Endothelial cell of hepatic sinusoid (primary cell): Measurements from ENCODE around the gene ATP8B1.
"Not testable (repeated sequence)": the region's sequence is repeated elsewhere in the genome, so short reads cannot be mapped to it uniquely, and the experiment has no call there.

Experiments used
- in situ Hi-C: cut with HindIII; loops from 2 replicates; pipeline ENCODE4 v1.10.0; 2017; ENCODE audit warnings: low sequenced_read_pairs

Gene ATP8B1

DNA sequence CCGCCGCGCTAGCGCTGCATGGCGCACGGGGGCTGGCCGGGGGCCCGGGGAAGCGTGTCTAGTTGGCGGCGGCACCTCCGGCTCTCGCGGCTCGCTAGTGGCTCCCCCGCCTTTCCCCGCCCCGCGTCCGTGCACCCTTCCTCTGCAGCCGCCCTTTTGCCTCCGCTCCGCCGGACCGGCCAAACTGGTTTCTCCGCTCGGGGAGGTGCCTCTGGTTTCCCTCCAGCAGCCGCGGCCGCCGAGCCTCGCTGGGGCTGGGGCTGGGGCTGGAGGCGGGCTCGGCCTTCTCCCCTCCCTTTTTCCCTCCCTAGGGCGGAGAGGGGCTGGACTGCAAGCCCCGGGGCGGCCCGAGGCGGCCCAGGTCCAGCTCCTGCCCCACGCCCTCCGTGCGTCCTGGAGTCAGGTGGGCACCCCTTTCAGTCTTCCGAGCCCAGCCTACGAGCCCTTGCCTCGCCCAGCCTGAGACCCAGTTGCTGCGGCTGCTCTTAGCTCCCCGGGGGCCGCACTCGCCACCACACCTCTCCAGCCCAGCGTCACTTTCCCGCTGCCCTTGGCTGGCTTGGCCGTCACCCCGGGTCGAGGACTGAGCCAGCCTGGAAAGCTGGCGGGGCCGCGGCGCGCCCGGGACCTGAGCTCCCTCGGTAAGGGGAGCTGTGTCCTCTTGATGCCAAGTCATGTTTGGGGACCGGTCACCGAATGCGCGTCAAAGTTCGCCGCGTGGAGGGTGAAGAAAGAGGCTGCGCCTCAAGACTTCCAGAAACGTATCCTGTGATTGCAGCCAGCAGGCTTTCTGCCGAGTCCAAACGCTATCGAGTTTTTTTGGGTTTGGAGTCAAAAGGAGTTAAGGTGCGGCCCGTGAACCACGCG, at the start of gene ATP8B1:
Gene ATP8B1, minus strand, starts transcription at position 213 of the 867 bp plus-strand sequence. CDS start 71,508 bp downstream, outside the sequence.
- in situ Hi-C loops: no loop called here

DNA sequence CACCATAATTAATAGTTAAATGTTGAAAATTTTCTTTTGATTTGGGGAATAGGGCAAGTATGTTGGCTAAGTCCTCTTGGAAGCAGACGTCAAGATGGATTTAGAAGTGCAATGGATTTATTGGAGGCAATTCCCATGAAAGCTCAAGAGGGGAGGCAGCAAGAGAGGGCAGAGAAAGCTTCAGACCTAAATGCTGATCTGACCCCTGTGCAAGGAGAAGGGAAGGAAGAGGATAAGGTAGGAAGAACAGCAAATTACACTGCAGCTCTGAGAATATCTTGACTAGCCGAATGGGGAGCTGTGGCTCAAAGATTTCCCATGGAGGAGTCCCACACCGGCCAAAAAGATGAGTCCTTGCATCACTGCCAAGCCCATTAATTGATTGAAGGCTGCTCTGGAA, 46.9 kb upstream of the ATP8B1 start:
- in situ Hi-C loops: no loop called here

DNA sequence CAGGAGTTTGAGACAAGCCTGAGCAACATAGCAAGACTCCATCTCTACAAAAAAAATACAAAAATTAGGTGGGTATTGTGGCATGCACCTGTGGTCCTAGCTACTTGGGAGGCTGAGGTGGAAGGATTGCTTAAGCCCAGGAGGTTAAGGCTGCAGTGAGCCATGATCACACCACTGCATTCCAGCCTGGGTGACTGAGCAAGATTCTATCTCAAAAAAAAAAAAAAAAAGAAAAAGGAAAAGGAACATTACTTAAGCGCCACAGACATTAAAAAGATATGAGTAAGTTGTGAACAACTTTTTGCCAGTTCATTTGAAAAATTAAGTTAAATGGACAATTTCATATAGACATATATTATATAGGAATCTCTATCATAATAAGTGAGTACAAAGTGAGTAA, 45.3 kb upstream of the ATP8B1 start:
- in situ Hi-C loops: not testable (repeated sequence)

DNA sequence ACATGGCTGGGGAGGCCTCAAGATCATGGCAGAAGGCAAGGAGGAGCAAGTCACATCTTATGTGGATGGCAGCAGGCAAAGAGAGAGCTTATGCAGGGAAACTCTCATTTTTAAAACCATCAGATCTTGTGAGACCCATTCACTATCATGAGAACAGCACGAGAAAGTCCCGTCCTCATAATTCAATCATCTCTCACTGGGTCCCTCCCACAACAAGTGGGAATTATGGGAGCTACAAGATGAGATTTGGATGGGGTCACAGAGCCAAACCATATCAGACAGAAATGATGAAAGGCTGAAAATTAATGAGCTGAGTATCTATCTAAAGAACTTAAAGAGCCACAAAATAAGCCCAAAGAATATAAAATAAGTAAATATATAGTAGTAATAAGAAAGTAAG, 44.3 kb upstream of the ATP8B1 start:
- in situ Hi-C loops: not testable (repeated sequence)

DNA sequence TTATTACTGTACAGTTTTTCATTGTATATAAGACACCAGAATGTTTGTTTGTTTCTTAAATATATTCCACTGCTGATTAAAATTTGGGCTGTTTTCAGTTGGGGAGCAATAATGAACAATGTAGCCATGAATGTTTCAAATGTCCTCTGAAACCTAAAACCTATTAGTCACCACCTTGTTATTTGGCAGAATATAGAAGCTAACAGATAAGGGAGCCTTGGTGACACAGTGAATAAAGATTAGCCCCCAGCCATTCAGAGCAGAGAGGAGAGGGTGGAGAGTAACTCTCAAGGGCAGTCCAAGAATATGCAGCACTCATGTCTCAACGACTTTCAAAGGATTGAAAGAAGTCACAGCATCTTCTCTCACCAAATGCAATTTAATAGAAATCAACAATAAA, 43.1 kb upstream of the ATP8B1 start:
- in situ Hi-C loops: no loop called here

DNA sequence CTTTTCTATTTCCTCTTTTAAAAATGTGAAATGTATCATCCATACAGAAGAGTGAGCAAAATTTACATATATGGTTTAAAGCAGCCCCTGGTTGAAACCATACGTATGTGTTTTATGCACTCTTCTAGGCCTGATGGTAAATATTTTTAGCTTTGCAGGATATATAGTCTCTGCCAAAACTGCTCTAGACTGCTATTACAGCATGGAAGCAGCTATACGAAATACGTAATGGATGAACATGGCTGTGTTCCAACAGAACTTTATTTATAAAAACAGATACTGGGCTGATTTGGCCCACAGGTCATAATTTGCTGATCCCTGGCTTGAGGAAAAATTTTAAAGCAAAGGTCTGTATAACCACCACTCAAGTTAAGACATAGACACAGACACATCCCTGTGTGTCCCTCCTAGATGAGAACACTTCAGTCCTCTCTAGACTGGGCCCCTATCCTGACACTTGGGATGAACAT, 42.5 kb upstream of the ATP8B1 start:
- in situ Hi-C loops: no loop called here

DNA sequence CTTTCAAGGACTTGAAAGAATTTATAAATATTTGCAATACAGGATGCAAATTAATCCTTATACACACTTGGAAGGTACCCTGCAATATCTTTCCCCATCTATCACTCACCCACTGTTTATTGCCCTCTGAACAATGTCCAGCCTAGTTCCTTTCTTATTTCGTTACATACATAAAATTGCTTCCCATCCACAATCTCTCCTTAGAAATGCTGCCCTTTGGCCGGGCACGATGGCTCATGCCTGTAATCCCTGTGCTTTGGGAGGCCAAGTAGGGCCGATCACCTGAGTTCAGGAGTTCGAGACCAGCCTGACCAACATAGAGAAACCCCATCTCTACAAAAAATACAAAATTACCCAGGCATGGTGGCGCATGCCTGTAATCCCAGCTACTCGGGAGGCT, 41.2 kb upstream of the ATP8B1 start:
- in situ Hi-C loops: no loop called here

DNA sequence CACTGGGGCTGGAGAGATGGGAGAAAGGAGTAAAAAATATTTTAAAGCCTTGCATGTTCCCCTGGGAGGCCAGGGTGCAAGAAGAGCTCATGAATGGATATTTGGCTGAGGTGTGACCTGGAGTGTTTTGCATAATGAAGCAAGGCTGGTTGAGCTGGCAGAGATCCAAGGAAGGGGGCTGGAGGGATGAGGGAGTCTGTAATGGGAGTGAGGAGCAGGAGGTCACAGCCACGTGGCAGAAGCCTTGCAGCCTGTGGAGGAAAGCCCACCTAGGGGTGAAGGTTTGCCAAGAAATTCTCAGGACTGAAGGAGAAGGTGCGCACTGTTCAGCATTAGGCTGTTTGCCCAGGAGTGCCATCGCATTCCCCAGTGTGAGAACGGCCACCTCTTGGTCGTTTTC, 40.3 kb upstream of the ATP8B1 start:
- in situ Hi-C loops: no loop called here

DNA sequence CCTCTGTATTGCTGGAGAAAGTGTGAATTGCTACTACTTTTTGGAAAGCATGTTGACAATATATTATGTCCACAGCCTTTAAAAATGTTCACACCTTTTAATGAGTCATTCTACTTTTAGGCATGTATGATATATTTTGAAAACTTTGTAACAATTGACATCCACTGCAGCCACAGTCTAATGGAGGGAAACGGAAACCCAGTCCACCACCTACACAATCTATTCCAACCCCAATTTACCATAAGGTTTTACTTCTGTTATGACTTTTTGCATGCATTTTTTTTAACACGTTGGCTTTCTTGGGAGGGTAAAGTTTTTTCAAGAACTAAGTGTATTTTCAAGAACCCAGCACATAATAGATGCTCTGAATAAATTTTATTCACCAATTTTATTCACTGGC, 38.5 kb upstream of the ATP8B1 start:
- in situ Hi-C loops: no loop called here

DNA sequence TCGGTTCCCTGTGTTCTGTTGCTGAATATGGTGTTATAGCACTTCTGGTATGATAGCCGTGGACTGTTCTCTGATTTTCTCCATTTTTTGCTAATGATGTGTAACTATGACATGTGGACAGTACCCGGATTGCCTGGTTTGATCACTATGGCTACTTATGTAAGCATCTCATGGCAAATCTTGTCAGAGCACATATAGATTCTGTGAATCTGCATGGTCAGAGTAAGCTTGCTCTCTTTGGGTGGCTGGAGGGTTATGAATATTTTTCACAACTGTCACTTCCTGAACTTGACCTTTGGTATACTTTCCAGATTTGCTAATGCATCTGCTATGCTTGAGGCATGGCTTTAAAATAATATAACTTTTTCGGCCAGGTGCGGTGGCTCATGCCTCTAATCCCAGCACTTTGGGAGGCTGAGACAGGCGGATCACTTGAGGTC, 36.8 kb upstream of the ATP8B1 start:
- in situ Hi-C loops: no loop called here

DNA sequence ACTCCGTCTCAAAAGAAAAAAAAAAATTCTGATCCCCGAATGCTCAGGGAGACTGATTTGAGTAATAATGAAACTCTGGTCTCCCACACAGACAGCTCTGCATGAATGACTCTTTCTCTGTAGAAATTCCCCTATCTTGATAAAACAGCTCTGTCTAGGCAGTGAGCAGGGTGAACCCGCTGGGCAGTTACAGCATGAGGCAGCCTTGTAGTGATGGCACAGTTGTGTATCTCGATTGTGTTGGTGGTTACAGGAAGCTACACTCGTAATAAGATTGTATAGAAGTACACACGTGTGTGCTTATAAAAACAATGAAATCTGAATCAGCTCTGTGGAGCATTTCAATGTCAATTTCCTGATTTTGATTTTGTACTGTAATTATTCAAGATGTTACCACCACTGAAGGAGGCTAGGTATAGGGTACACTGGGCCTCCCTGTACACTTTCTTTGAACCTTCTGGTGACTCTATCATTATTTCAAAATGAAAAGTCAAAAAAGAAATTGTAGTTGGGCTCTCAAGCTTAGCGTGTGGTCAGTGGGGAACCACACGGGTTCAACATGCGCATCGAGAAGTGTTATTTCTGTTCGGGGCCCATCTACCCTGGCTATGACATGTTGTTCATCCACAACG, 34.9 kb upstream of the ATP8B1 start:
- in situ Hi-C loops: no loop called here

DNA sequence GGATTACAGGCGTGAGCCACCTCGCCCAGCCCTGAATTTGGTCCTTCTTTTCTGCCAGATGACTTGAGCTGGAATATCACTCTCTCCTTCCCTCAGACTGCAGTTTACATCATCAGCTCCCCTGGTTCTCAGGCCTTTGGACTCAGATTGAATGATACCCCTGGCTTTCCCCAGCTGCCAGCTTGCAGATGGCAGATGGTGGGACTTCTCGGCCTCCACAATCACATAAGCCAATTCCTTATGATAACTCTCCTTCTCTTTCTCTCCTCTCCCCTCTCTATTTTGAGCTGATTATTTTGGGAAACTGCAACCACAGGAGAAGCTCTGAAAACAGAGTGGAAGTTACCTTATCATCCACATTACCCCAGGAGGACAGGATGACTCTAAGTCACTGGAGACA, 33.4 kb upstream of the ATP8B1 start:
- in situ Hi-C loops: no loop called here

DNA sequence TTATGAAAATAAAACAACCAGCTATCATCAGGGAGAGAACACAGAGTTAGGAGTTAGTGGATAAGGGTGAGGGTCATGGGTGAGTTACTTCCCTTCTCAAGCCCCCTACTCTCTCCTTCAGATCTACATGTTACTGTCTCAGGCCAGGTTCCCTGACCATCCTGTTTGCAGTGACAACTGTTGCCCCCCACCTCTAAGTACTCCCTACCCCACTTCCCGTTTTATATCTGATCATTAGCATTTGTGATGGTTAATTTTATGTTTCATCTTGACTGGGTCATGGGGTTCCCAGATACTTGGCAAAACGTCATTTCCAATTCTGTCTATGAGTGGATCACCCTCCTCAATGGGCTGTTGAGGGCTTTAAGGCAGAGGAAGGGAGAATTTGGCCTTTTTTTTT, 32.8 kb upstream of the ATP8B1 start:
- in situ Hi-C loops: no loop called here

DNA sequence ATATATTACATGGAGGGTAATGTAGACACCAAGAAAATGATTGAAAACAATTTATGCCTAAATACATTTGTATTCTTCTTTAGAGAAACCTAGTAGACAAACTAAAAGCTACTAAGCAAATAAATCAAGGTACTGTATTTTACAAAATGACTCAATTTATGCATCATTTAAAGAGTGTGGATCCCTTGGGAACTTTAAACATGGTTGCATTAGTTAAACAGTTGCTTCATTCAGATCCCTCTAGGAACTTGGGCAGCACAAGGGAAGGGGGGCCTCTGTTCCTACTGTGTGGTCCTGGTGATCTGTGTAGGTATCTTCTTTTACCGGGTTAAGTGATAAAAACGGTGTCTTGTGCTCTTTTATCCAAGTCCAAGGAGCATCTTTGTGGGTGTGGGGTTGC, 31.5 kb upstream of the ATP8B1 start:
- in situ Hi-C loops: no loop called here

DNA sequence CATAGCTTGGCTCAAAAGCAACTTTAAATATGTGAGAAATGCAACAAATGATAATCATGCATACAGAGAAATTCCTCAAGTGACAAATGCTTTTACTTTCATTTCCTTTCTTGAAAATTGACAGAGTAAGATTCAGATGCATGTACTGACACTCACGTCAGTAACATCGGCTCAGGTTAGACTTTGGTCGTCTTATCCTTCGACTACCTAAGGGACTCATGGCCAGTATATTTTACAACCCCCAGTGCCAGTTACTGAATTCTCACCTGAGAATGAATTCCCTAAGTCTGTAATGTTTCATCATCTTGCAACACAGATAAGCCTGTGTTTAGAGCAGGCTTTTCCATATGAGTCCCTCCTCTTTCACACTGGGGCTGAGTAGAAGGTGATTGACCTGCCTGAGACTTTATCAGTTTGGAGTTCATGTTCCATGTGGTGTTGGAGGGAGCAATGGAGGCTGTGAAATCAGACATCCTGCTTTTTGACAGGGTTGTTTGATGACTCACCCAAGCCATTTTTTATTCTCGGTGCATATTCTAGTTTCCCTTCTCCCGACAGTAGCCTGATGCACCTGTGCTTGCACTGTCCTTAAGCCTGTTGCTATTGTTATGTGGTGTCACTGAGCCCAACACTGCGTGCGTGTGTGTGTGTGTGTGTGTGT, 30.5 kb upstream of the ATP8B1 start:
- in situ Hi-C loops: no loop called here

DNA sequence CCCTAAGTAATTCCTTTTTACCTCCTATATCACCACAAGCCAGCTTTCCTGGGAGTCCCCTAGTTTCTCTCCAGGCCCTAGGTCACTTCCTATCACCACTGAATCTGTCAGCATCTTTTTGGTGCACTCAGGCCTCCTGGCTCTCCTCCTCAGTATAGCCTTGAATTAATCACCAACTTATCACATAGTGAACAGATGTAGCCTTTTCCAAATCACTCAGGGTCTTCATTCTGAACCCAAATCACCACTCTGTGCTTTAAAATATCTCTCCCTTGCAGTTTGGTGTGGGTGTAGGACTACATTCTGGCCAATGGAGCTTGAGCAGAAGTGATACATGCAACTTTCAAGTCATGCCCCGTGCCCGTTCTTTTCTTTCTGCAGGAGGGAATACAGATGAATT, 29.6 kb upstream of the ATP8B1 start:
- in situ Hi-C loops: no loop called here

DNA sequence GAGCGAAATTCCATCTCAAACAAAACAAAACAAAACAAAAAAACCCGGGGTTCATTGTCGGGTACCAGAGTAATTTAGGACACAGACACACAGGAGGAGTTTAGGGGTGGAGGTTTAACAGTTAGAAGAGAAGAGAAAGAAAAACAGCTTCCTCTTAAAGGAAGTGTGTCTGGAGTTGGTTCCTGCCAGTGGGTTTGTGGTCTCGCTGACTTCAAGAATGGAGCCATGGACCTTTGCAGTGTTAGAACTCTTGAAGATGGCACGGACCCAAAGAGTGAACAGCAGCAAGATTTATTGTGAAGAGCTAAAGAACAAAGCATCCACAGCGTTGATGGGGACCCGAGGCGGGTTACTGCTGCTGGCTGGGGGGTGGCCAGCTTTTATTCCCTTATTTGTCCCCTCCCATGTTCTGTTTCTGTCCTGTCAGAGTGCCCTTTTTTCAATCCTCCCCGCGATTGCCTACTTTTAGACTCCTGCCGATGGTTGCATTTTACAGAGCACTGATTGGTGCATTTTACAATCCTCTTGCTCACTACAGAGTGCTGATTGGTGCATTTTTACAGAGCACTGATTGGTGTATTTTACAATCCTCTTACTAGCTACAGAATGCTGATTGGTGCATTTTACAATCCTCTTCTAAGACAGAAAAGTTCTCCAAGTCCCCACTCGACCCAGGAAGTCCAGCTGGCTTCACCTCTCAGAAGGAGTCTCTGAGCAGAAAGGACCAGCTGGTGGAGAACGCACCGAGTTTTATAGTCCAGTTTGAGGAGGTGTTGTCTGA, 28.7 kb upstream of the ATP8B1 start:
- in situ Hi-C loops: no loop called here

DNA sequence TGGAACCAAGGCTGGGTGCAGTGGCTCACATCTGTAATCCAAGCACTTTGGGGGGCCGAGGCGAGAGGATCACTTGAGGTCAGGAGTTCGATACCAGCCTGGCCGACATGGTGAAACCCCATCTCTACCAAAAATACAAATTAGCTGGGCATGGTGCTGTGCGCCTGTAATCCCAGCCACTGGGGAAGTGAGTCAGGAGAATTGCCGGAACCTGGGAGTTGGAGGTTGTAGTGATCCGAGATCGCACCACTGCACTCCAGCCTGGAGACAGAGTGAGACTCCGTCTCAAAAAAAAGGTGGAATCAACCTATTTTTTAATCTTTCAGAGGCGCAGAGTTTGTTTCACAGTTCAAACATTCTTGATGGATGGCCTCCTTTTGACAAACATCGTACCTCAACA, 24.5 kb upstream of the ATP8B1 start:
- in situ Hi-C loops: no loop called here

DNA sequence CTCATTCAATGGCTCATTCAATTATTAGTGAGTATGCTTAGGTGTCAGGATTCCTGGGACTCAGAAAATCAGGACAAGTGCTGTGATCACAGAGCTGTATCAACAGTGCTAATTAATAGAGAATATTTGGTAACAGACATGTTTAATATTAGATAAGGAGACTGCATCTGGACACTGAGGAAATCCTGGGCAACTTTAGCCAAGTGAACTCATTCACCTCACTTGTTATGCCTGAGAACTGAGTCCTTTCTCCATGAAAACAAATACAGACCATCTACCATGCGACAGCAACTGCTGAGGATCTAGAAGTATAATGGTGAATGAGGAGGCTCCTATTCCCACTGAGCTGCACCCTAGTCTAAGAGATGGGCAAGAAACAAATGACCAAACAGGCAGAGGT, 23.1 kb upstream of the ATP8B1 start:
- in situ Hi-C loops: no loop called here

DNA sequence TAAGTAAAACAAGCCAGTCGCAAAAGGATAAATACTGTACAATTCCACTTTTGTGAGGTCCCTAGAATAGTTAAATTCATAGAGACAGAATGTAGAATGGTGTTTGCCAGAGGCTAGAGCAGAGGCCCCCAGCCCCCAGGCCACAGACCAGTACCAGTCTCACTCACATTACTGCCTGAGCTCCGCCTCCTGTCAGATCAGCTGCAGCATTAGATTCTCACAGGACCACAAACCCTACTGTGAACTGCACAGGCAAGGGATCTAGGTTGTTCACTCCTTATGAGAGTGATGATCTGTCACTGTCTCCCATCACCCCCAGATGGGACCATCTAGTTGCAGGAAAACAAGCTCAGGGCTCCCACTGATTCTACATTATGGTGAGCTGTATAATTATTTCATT, 17.5 kb upstream of the ATP8B1 start:
- in situ Hi-C loops: not testable (repeated sequence)
